GM19238 (cell line): ENCODE measurements around the gene TTLL11.
A peak's percentile ranks its signal among the peaks of the same experiment; 100 is the strongest.

ENCODE experiments used
- DNase-seq: peaks from one replicate; pipeline ENCODE4 v3.0.0; 2011; ENCODE audit warnings: low spot score; ENCODE audit not compliant: insufficient read length

Gene TTLL11

GRCh38 chr9:122109035-122109813, 16.1 kb upstream of the TTLL11 start:
- no peak for DNase-seq

- DNase-seq = no peak
These were observed 14.2 kb upstream of the TTLL11 start for GRCh38 chr9:122107291-122107805.

- DNase-seq = no peak
These were observed 13.5 kb upstream of the TTLL11 start for GRCh38 chr9:122106576-122106975.

- DNase-seq = no peak
These were observed 10.9 kb upstream of the TTLL11 start for GRCh38 chr9:122103985-122104384.

- no peak for DNase-seq
These were observed 9.0 kb upstream of the TTLL11 start for GRCh38 chr9:122102156-122102555.

GRCh38 chr9:122100756-122101155, 7.6 kb upstream of the TTLL11 start:
- no peak for DNase-seq

- DNase-seq = peak; percentile 63
These were observed 6.3 kb upstream of the TTLL11 start for GRCh38 chr9:122099271-122099869.

- DNase-seq = no peak
These were observed 4.7 kb upstream of the TTLL11 start for GRCh38 chr9:122097679-122098315.

- no peak for DNase-seq
These were observed 3.7 kb upstream of the TTLL11 start for GRCh38 chr9:122096620-122097415.

- no peak for DNase-seq
These were observed 2.1 kb upstream of the TTLL11 start for GRCh38 chr9:122095010-122095767.

GRCh38 chr9:122091682-122092592, 1.2 kb downstream of the TTLL11 start:
- DNase-seq = no peak

- DNase-seq = no peak
These were observed 2.1 kb downstream of the TTLL11 start for GRCh38 chr9:122090981-122091380.

- DNase-seq = no peak
These were observed 2.7 kb downstream of the TTLL11 start for GRCh38 chr9:122090287-122090883.

GRCh38 chr9:122088880-122089706, 4.0 kb downstream of the TTLL11 start:
- DNase-seq = no peak

- DNase-seq = no peak
These were observed 5.5 kb downstream of the TTLL11 start for GRCh38 chr9:122087406-122088200.

GRCh38 chr9:122086873-122087272, 6.2 kb downstream of the TTLL11 start:
- DNase-seq = no peak

GRCh38 chr9:122085260-122085659, 7.8 kb downstream of the TTLL11 start:
- no peak for DNase-seq
